Lower leg skin (tissue), 3 donors: Measurements from ENCODE around the gene ALLC.

Experiments
- CTCF ChIP-seq, 3 donors: fragments of 450-650 bp; IDR thresholded peaks; one replicate each; pipeline ENCODE4 v1.5.1; 2016; ENCODE audit warnings: antibody characterized with exemption in 3 of 3, mild to moderate bottlenecking in 3 of 3, moderate library complexity in 2 of 3
- POLR2A ChIP-seq, 2 donors: fragments of 450-650 bp; IDR thresholded peaks; one replicate each; pipeline ENCODE4 v1.6.1; 2016 to 2017; ENCODE audit warnings: antibody characterized with exemption in 2 of 2, mild to moderate bottlenecking in 1 of 2, moderate library complexity in 1 of 2

DNA sequence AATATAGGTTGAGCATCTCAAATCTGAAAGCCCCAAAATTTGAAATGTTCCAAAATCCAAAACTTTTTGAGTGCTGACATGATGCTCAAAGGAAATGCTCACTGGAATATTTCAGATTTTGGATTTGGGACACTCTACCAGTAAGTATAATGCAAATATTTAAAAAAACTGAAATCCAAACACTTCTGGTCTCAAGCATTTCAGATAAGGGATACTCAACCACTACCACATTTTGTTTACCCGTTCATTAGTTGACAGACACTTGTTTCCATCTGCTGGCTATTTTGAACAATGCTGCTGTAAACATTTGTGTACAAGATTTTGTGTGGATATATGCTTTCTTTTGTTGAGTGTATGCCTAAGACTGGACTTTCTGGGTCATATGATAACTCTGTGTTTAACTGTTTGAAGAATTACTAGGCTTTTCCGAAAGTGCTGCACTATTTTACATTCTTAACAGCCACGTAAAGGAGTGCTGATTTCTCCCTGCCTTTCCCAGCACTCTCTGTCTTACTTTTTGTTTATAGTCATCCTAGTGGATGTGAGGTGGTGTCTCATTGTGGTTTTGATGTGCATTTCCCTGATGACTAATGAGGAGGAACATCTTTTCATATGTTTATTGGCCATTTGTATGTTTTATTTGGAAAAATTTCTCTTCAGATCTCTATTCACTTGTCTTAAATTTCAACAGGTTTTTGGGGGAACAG, 25.9 kb downstream of the ALLC start:
- TF ChIP-seq CTCF (IDR thresholded peaks at IDR 0.05) (no peak), POLR2A (IDR thresholded peaks at IDR 0.05) (no peak)
